Keratinocyte (primary cell): Measurements from ENCODE around the gene DISC1. TPM values are rescaled to one million over a fixed set of nuclear protein-coding genes. Genes with fewer than 3 reads are reported as not detected.

Experiments
- DNase-seq: peaks from one replicate; pipeline ENCODE4 v3.0.0-alpha.2; 2011; ENCODE audit warnings: low read depth, missing footprints, low spot score
- FAIRE-seq: peaks from 2 replicates; lab custom pipeline; 2011; peaks lifted over from hg19 to GRCh38; lab: Jason Lieb, UNC
- H2AFZ ChIP-seq: 2 replicates; pipeline ENCODE4 v1.6.0; 2012; ENCODE audit warnings: low read length, control low read depth, inconsistent platforms; ENCODE audit not compliant: control insufficient read depth
- H3K27ac ChIP-seq: 2 replicates; pipeline ENCODE4 v1.5.1; 2011; ENCODE audit warnings: low read length; ENCODE audit not compliant: control insufficient read depth, insufficient read depth
- H3K27me3 ChIP-seq: 3 replicates; pipeline ENCODE4 v1.6.0; 2011; ENCODE audit warnings: low read length; ENCODE audit not compliant: control insufficient read depth, insufficient read depth; ENCODE audit errors: extremely low read depth
- H3K36me3 ChIP-seq, 2 experiments: 2 replicates in 1 of 2; 3 replicates in 1 of 2; pipeline ENCODE4 v1.5.1; 2011; ENCODE audit warnings: low read length in 2 of 2, mild to moderate bottlenecking in 1 of 2; ENCODE audit not compliant: control insufficient read depth in 2 of 2, insufficient read depth in 2 of 2; ENCODE audit errors: extremely low read depth in 1 of 2
- H3K4me1 ChIP-seq: 3 replicates; pipeline ENCODE4 v1.5.1; 2011; ENCODE audit warnings: low read length; ENCODE audit not compliant: control insufficient read depth, insufficient read depth; ENCODE audit errors: extremely low read depth
- H3K4me2 ChIP-seq: 3 replicates; pipeline ENCODE4 v1.6.0; 2011; ENCODE audit warnings: low read depth, low read length; ENCODE audit not compliant: control insufficient read depth, insufficient read depth; ENCODE audit errors: extremely low read depth
- H3K4me3 ChIP-seq, 3 experiments: fragments of 200-600 bp in 1 of 3; sonication (generic) in 1 of 3; 2 replicates in 2 of 3; 3 replicates in 1 of 3; pipeline ENCODE4 v1.5.1; 2011 to 2016; ENCODE audit warnings: low read length in 3 of 3, mild to moderate bottlenecking in 3 of 3, control low read depth in 2 of 3, inconsistent platforms in 1 of 3, low read depth in 1 of 3, mixed read lengths in 1 of 3, mixed run types in 1 of 3, moderate library complexity in 1 of 3; ENCODE audit not compliant: control insufficient read depth in 2 of 3, insufficient read depth in 2 of 3; ENCODE audit errors: extremely low read depth in 1 of 3
- H3K79me2 ChIP-seq: 2 replicates; pipeline ENCODE4 v1.6.0; 2012; ENCODE audit warnings: low read length; ENCODE audit not compliant: control insufficient read depth, insufficient read depth
- H3K9ac ChIP-seq: 3 replicates; pipeline ENCODE4 v1.6.0; 2011; ENCODE audit warnings: low read length; ENCODE audit not compliant: control insufficient read depth, insufficient read depth; ENCODE audit errors: extremely low read depth
- H3K9me1 ChIP-seq: 3 replicates; pipeline ENCODE4 v1.6.0; 2011; ENCODE audit warnings: low read length; ENCODE audit not compliant: control insufficient read depth, insufficient read depth; ENCODE audit errors: extremely low read depth
- H3K9me3 ChIP-seq: 2 replicates; pipeline ENCODE4 v1.5.1; 2012; ENCODE audit warnings: low read depth, low read length; ENCODE audit not compliant: control insufficient read depth
- H4K20me1 ChIP-seq: 3 replicates; pipeline ENCODE4 v1.6.0; 2011; ENCODE audit warnings: low read length; ENCODE audit not compliant: control insufficient read depth, insufficient read depth; ENCODE audit errors: extremely low read depth
- EZH2 ChIP-seq: IDR thresholded peaks from one replicate; pipeline ENCODE4 v1.6.1; 2012; ENCODE audit warnings: inconsistent platforms, mild to moderate bottlenecking, low read length, moderate library complexity
- dilution Hi-C: fragments of 300-500 bp; cut with MboI; formaldehyde crosslinking; loops from one replicate; pipeline ENCODE4 v1.7.0; 2020; ENCODE audit warnings: low sequenced_read_pairs; ENCODE audit not compliant: extremely low pct_ligation_motif_present
- polyA plus RNA-seq, 5 experiments: library from polyadenylated mRNA; depleted of rRNA in 3 of 5; stranded (reverse) in 3 of 5; stranded (forward) in 1 of 5; unstranded in 1 of 5; fragments of >200 nt; gene quantifications; 1 replicate in 1 of 5; 2 replicates in 3 of 5; 3 replicates in 1 of 5; pipeline versions ENCODE4 v1.2.1 to v1.2.3, GENCODE V29; 2011 to 2012; ENCODE audit warnings: missing spikeins in 2 of 5, low read depth in 1 of 5, low replicate concordance in 1 of 5
- TF ChIP-seq, protein P1 (sequence below), 3 experiments: IDR thresholded peaks in 1 of 3; conservative IDR thresholded peaks in 1 of 3; optimal IDR thresholded peaks in 1 of 3; 2 replicates in 2 of 3; 3 replicates in 1 of 3; pipeline versions ENCODE3 to v1.5.1; 2011; ENCODE audit warnings: low read length in 3 of 3, mild to moderate bottlenecking in 3 of 3, moderate library complexity in 2 of 3, control low read depth in 1 of 3, inconsistent platforms in 1 of 3; ENCODE audit not compliant: insufficient read depth in 2 of 3; ENCODE audit errors: extremely low read depth in 1 of 3

The DISC1 gene
- polyA plus RNA-seq, 1 donor (not counting 4 experiments of a cell fraction or from before 2014, with no cell fraction given) = 0.47 TPM

DNA sequence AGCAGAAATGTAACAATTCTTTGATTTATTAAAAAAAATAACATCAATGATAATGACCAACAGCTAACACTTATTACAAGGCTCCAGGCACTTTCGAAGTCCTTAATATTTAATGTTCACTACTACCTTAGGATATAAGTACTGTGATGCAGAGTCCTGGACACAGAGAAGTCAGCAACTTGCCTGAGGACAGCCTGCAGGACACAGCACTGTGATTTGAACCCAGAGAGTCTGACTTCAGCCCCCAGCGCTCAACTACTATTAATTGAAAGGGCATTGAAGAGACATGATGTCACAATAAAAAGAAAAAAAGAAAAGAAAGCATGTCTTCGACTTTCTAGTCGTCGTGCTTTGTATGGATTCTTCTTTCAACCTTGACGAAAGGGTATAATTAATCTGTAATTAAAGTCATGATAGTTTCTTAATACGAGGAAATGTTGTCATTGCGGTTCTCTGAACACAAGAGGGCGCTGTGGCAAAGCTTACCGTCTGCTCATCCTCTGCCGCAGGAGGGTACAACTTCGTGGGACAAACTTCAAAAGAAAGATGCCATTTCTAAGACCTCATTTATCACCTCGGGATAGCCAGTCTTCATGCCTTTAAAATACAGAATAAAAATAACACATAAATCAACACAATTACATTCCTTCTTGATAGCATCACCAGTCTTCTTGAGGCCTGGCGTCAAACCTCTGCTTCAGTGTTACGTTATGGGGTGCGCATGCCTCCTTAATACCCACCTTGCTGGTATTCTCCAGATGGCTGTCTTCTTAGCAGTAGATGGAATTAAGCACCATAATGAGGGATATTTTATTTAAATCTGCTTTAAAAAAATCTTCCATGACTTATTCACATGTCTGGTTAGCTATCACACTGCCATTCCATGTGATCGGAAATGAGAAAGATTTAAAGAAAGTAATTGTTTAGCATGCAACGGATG is 240.1 kb downstream of the DISC1 start:
- dilution Hi-C loops = no loop called here
- TF ChIP-seq, protein P1, sequence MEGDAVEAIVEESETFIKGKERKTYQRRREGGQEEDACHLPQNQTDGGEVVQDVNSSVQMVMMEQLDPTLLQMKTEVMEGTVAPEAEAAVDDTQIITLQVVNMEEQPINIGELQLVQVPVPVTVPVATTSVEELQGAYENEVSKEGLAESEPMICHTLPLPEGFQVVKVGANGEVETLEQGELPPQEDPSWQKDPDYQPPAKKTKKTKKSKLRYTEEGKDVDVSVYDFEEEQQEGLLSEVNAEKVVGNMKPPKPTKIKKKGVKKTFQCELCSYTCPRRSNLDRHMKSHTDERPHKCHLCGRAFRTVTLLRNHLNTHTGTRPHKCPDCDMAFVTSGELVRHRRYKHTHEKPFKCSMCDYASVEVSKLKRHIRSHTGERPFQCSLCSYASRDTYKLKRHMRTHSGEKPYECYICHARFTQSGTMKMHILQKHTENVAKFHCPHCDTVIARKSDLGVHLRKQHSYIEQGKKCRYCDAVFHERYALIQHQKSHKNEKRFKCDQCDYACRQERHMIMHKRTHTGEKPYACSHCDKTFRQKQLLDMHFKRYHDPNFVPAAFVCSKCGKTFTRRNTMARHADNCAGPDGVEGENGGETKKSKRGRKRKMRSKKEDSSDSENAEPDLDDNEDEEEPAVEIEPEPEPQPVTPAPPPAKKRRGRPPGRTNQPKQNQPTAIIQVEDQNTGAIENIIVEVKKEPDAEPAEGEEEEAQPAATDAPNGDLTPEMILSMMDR (optimal IDR thresholded peaks at IDR 0.05 in 1 of 3, IDR thresholded peaks at IDR 0.05 in 1 of 3, conservative IDR thresholded peaks at IDR 0.05 in 1 of 3; ENCODE audit: extremely low read depth in 1 of 3, insufficient read depth in 2 of 3, low read length in 3 of 3) = peak; percentile 77 to 84 (median 83)
- TF ChIP-seq EZH2 = no peak
- DNase-seq = no peak
- no peaks in the 10 kb centered on the region for H3K9me3 ChIP-seq
- peak; percentile 84 for FAIRE-seq
- no peaks in the 10 kb centered on the region for H3K79me2 ChIP-seq
- H3K27ac ChIP-seq = no peak overlapping the region
- no peak overlapping the region for H3K9ac ChIP-seq
- no peaks in the 10 kb centered on the region for H3K27me3 ChIP-seq
- no peak overlapping the region for H3K4me3 ChIP-seq
- no peaks in the 10 kb centered on the region for H4K20me1 ChIP-seq
- no peaks in the 10 kb centered on the region for H3K9me1 ChIP-seq
- no peaks in the 10 kb centered on the region for H3K36me3 ChIP-seq
- H3K4me1 ChIP-seq = no peaks in the 10 kb centered on the region
- H3K4me2 ChIP-seq = no peak overlapping the region
- no peak overlapping the region for H2AFZ ChIP-seq

DNA sequence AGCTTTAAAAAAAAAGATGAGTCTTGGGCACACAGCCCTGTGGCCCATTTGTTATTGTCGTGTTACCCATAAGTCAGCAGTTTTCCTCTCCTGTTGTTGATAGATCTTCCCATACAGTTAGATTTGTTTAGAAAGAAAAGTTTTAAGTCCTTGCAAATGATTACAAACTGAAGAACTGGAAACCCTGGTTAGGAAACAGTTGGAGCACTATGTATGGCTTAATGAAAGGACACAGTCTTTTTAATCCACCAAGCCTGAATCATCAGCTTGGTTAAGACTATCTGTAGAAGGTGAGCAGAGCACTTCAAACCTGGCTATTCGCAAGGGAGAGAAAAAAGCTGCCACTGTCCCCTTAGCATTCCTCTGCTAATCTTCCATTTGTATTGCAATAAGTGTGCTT is 241.0 kb downstream of the DISC1 start:
- H3K79me2 ChIP-seq = no peaks in the 10 kb centered on the region
- H3K36me3 ChIP-seq = no peaks in the 10 kb centered on the region
- DNase-seq = no peak
- no peak overlapping the region for H3K9ac ChIP-seq
- H3K9me1 ChIP-seq = no peaks in the 10 kb centered on the region
- no peak overlapping the region for H3K4me3 ChIP-seq
- TF ChIP-seq EZH2 = no peak
- TF ChIP-seq, protein P1 (optimal IDR thresholded peaks at IDR 0.05 in 1 of 3, IDR thresholded peaks at IDR 0.05 in 1 of 3, conservative IDR thresholded peaks at IDR 0.05 in 1 of 3; ENCODE audit: extremely low read depth in 1 of 3, insufficient read depth in 2 of 3, low read length in 3 of 3) = no peak
- FAIRE-seq = no peak
- no peaks in the 10 kb centered on the region for H3K27me3 ChIP-seq
- H3K9me3 ChIP-seq = no peaks in the 10 kb centered on the region
- H2AFZ ChIP-seq = no peak overlapping the region
- H4K20me1 ChIP-seq = no peaks in the 10 kb centered on the region
- H3K27ac ChIP-seq = no peak overlapping the region
- dilution Hi-C loops = no loop called here
- H3K4me1 ChIP-seq = no peaks in the 10 kb centered on the region
- H3K4me2 ChIP-seq = no peak overlapping the region
